HG03025 (cell line): Measurements from ENCODE around the gene SLC12A5.

ENCODE experiments used
- ATAC-seq: cut with Tn5 transposase; IDR thresholded peaks from one replicate; pipeline ENCODE4 v1.9.1; 2021; ENCODE audit warnings: mild to moderate bottlenecking, moderate library complexity; ENCODE audit not compliant: unreplicated experiment, low FRiP score

Gene SLC12A5

DNA sequence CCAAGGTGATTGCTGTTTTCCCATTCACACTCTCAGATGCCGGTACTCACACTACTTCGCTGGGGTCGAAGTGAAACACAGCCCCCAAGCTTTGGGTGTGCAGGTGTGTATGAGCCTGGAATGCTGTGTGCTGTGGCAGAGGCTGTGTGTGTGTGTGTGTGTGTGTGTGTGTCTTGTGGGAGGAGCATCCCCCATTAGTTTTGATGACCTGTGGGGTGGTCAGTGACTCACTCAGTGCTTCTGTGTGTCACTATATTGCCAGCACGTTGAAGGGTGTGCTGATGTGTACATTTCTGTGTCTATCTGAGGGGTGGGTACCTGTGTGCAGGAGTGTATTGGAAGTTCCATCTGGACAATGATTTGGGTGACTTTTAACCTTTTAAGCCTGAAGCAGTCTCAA lies 5.0 kb upstream of the SLC12A5 start:
- no peak for ATAC-seq

- no peak for ATAC-seq
Measured at GRCh38 chr20:46025376-46025783, 3.6 kb upstream of the SLC12A5 start.

DNA sequence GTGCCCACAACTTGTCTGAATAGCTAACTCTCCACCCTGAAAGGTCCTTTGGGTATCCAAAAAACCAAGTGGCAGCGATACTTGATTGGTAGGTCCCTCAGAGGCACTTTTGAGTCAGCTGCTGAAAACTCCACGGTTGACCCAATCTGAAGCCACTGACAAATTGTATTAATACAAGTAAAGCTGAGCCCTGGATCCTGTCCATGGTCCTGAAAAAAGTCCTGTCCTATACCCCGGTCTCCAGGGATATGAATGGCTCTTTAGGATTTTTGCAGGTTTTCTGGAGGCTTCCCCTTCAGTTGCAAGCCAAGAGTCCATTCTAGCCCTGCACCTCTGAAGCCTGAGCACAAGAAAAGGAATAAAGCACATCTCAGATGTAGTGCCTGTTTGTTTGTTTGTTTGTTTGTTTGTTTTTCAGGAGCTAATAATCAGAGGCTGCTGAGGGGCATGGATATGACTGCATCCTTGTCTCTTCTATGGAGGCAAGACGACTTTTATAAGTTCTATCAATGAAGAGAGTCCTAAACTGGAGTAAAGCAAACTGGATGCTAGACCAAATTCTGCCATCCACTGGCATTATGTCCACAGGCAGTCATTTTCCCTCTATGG lies 1.7 kb upstream of the SLC12A5 start:
- ATAC-seq: no peak

GRCh38 chr20:46028110-46028509 lies 905 bp upstream of the SLC12A5 start:
- ATAC-seq: no peak

GRCh38 chr20:46030284-46031013 lies 1.4 kb downstream of the SLC12A5 start:
- ATAC-seq: no peak

DNA sequence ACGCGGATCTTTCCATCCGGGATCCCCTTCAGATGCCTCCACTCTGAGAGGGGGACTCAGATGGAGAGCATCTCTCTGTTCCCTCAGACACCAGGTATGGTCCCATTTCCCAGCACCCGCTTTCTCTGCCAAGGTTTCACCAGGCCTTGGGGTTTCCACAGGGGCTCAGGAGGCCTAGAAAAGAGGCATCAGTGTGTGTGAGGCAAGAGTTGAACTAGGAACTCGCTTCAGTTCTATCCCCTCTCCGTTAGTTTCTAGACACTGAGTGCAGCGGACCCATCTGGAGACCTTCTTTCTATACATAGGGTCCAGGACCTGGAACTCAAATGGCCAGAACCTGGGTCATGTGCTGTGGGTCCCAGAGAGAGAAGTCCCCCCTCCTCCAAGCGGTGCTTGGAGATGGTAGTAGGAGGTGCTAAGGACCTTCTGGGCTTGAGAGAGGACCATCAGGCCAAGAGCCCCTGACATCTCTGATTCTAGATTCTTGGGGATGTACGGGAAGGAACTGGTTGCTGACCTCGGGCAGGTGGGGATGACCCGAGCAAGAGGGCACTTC lies 2.1 kb downstream of the SLC12A5 start:
- no peak for ATAC-seq

- no peak for ATAC-seq
Measured at GRCh38 chr20:46031701-46032254, 2.8 kb downstream of the SLC12A5 start.

DNA sequence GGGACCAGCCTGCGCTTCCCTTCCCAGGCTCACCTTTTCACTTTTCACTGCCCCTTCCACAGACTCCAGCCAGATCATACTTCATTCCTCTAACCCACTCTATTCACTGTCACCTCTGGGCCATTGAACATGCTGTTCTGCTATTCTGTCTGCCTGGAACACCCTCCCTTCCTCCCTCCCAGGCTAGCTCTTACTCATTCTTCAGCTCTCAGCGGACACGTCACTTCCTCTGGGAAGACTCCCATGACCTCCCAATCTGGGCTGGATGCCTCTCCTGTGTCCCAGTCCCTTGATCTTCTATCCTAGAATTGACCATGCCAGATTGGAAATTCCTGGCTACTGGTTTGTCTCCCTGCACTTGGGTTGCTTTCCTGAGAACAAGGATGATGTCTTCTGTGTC lies 5.0 kb downstream of the SLC12A5 start:
- no peak for ATAC-seq

DNA sequence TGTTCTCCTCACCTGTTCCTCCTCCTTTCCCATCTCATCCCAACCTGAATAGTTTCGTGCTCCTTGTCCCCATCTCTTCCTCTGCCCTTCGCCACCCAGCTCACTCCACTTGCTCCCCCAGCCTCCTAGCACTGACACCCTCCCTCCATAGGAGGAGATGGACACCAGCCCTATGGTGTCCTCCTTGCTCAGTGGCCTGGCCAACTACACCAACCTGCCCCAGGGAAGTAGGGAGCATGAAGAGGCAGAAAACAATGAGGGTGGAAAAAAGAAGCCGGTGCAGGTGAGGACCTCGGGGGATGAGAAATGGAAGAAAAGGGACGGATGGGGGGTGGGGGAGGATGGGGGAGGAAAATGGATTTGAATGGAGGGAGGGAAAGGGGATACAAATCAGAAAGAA lies 6.2 kb downstream of the SLC12A5 start:
- no peak for ATAC-seq

- no peak for ATAC-seq
Measured at GRCh38 chr20:46035713-46036112, 6.7 kb downstream of the SLC12A5 start.

DNA sequence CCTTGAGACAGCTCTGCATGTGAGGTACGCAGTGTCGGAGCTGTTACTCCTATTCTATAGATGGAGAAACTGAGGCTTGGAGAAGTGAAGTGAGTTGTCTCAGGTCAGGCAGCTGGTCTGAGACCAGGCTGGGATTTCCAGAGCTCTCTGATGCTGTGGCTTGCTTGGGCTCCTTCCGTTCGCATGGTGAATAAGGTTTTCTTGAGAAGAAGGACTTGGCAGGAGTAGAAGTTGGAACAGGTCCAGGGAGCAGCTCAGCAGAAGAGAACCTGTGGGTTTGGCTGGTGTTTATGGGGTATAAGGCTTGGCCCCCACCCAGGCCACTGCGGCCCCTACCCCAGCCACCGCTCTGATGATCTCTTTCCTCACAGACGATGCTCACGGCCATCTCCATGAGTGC lies 7.4 kb downstream of the SLC12A5 start:
- no peak for ATAC-seq

DNA sequence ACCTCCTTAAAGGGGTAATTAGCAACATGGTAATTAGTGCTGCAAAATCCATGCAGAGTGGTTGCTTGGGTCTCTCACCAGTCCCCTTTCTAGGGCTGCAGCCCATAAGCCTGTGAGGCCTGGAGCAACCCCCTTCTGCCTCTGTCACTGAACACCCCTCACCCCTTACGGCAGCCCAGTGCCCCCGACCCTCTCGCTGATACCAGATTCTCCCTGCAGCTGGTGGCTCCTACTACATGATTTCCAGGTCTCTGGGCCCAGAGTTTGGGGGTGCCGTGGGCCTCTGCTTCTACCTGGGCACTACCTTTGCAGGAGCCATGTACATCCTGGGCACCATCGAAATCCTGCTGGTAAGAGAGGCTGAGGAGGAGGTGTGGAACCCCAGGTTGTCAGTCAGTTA lies 8.0 kb downstream of the SLC12A5 start:
- no peak for ATAC-seq

GRCh38 chr20:46040902-46041535 lies 12.0 kb downstream of the SLC12A5 start:
- ATAC-seq: no peak

DNA sequence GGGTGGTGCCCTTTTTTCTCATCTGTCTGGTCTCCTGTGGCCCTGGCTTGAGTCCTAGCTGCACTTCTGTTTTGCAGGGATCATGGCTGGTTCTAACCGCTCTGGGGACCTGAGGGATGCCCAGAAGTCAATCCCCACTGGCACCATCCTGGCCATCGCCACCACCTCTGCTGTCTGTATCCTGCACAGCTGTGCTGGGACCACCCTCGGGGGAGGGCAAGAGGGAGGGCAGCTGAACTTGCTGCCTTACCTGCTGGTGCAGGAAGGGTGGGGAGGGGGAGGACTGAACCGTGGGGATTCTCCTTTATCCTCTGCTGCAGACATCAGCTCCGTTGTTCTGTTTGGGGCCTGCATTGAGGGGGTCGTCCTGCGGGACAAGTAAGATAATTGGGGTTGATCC lies 14.5 kb downstream of the SLC12A5 start:
- ATAC-seq: no peak

- no peak for ATAC-seq
Measured at GRCh38 chr20:46044896-46045295, 15.9 kb downstream of the SLC12A5 start.

- no peak for ATAC-seq
Measured at GRCh38 chr20:46046588-46047310, 17.7 kb downstream of the SLC12A5 start.

DNA sequence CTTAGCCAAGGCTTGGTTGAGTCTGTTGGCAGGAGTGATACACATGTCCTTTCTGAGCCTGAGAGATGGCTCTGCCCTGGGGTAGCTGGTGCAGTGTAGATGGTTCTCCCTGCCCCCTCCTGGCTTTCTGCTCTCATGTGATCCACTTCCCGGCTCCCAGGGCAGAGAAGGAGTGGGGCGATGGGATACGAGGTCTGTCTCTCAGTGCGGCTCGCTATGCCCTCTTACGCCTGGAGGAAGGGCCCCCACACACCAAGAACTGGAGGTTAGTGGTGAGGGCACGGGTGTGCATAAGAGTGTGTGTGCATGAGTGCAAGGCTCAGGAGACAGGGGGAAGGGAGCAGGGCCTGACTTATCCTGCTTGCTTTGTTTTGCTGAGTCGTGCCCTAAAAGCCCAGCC lies 18.8 kb downstream of the SLC12A5 start:
- no peak for ATAC-seq

GRCh38 chr20:46049190-46049589 lies 20.2 kb downstream of the SLC12A5 start:
- ATAC-seq: no peak

DNA sequence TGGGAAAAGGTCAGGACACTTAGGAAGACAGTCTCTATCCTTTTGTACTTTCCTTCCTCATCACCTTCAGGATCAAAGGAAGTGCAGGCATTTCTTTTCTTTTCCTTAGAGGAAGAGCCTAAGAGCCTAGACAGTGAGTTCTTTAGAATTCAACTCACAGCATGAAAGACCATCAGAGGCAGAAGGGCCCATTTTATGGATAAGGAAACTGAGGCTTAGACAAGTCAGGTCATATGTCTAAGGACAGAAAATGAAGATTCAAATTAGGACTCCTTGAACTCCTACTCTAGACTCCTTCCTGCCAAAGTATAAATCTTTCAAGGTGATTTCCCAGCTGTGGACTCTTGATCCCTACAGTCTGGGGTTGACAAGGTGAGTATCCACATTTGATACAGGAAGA lies 20.8 kb downstream of the SLC12A5 start:
- no peak for ATAC-seq

DNA sequence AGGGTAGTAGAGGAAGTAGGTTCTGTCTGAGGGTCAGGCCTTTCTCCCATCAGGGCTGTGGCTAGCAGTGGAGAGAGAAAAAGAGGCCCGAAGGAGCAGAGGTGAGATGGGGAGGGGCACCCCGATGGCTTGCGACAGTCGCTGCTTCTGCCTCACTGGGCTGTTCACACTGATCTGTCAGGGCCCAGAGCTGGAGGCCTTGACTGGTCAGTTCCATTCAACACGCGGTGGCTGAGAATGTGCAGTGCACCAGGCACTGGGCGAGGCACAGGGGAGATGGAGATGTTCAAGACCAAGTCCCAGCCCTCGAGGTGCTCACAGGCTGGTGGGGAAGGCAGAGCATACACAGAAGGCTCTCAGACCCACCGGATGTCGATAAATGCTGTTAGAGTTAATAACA lies 21.4 kb downstream of the SLC12A5 start:
- no peak for ATAC-seq

- no peak for ATAC-seq
Measured at GRCh38 chr20:46050885-46051284, 21.9 kb downstream of the SLC12A5 start.
